GM13976 (cell line): ENCODE results near the gene SETD2.
"Not testable (repeated sequence)": the region's sequence is repeated elsewhere in the genome, so short reads cannot be mapped to it uniquely, and the experiment has no call there.

Experiments used
- DNase-seq: peaks from one replicate; pipeline ENCODE4 v3.0.0; 2012; ENCODE audit warnings: low spot score
- in situ Hi-C: fragments of 300-500 bp; cut with MboI; formaldehyde crosslinking; loops from one replicate; pipeline ENCODE4 v1.12.0; 2022; ENCODE audit warnings: low sequenced_read_pairs, mixed read lengths, inconsistent platforms; ENCODE audit not compliant: unreplicated experiment
- TF ChIP-seq, protein P1 (sequence below): IDR thresholded peaks from 2 replicates; pipeline ENCODE4 v1.5.1; 2012; ENCODE audit warnings: borderline replicate concordance, mild to moderate bottlenecking; ENCODE audit not compliant: insufficient read depth; ENCODE audit errors: extremely low read depth, missing control alignments, control extremely low read depth

The SETD2 gene

DNA sequence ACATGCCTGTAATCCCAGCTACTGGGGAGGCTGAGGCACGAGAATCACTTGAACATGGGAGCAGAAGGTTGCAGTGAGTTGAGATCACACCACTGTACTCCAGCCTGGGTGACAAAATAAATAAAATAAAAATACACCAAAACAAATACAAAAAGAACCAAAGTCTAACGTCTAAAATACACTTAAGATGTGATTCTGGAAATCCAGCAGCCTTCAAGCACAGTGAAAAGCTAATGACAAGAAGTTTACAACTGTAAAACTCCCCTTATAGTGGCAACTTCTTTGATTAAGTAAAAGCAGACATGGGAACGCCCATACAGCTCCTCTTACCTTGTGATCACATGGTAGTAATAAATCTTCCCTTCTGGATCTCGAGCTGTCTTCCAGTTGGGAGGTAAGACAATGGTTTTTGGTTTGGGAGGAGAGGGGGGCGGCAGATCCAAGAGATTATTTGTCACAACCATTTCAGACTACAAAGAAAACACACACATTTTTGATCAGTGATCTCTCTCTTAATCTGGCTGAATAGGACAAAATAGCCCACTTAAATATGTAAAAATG, 121.6 kb downstream of the SETD2 start:
- in situ Hi-C loops: no loop called here
- TF ChIP-seq, protein P1, sequence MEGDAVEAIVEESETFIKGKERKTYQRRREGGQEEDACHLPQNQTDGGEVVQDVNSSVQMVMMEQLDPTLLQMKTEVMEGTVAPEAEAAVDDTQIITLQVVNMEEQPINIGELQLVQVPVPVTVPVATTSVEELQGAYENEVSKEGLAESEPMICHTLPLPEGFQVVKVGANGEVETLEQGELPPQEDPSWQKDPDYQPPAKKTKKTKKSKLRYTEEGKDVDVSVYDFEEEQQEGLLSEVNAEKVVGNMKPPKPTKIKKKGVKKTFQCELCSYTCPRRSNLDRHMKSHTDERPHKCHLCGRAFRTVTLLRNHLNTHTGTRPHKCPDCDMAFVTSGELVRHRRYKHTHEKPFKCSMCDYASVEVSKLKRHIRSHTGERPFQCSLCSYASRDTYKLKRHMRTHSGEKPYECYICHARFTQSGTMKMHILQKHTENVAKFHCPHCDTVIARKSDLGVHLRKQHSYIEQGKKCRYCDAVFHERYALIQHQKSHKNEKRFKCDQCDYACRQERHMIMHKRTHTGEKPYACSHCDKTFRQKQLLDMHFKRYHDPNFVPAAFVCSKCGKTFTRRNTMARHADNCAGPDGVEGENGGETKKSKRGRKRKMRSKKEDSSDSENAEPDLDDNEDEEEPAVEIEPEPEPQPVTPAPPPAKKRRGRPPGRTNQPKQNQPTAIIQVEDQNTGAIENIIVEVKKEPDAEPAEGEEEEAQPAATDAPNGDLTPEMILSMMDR: no peak
- no peak for DNase-seq

DNA sequence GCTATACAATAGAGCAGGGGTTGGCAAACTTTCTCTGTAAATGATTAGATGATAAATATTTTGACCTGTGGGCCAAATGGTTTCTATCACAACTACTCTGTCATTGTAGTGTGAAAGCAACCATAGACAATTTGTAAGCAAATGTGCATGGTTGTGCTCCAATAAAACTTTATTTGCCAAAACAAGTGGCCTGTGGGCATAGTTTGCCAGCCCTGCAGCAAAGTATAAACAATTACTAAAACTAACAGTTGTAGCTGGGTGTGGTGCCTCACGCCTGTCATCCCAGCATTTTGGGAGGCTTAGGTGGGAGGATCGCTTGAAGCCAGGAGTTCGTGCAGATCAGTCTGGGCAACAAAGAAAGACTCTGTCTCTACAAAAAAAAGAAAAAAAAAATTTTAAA, 122.8 kb downstream of the SETD2 start:
- no peak for DNase-seq
- in situ Hi-C loops: no loop called here
- TF ChIP-seq, protein P1: no peak

DNA sequence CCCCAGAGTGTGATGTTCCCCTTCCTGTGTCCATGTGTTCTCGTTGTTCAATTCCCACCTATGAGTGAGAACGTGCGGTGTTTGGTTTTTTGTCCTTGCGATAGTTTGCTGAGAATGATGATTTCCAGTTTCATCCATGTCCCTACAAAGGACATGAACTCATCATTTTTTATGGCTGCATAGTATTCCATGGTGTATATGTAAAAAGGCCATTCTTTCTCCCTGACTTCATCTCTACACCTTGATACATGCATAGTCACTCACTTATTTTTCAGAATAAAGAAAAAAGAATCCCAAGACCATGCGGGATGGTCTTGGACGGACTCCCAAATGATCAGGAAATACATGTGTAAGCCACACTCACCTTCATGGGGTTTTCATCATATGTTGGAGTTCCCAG, 126.6 kb downstream of the SETD2 start:
- in situ Hi-C loops: not testable (repeated sequence)

DNA sequence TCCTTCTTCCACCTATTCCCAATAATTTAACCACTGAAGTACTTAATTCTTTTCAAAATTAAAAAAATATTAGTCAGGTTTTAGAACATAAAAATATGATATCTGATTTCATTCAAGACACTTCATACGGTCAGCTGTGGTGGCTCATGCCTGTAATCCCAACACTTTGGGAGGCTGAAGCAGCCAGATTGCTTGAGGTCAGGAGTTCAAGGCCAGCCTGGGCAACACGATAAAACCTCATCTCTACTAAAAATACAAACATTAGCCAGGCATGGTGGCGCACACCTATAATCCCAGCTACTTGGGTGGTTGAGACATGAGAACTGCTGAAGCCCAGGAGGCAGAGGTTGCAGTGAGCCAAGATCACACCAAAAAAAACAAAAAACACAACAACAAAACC, 127.8 kb downstream of the SETD2 start:
- TF ChIP-seq, protein P1: no peak
- no peak for DNase-seq
- in situ Hi-C loops: no loop called here

More for the DNA sequence above, 126.6 kb downstream of the SETD2 start:
- not testable (repeated sequence) for DNase-seq

DNA sequence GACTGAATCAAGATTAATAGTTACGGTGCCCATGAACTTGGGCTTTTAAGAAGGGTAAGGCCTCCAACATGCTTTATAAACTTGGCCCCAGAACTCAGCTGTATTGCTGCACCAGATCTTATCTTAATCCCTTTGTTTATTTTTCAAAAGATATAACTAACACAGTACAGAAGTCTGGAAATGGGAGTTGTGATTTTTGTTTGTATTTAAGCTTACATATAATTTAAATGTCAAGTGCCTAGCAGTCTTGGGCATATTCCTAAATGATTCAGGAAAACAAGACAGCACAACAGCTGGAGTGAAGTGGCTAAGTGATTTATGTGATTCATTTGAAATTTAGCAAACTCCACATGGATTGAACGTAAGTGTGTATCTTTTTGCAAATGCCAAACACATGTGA, 128.3 kb downstream of the SETD2 start:
- in situ Hi-C loops: no loop called here
- no peak for DNase-seq
- TF ChIP-seq, protein P1: no peak

DNA sequence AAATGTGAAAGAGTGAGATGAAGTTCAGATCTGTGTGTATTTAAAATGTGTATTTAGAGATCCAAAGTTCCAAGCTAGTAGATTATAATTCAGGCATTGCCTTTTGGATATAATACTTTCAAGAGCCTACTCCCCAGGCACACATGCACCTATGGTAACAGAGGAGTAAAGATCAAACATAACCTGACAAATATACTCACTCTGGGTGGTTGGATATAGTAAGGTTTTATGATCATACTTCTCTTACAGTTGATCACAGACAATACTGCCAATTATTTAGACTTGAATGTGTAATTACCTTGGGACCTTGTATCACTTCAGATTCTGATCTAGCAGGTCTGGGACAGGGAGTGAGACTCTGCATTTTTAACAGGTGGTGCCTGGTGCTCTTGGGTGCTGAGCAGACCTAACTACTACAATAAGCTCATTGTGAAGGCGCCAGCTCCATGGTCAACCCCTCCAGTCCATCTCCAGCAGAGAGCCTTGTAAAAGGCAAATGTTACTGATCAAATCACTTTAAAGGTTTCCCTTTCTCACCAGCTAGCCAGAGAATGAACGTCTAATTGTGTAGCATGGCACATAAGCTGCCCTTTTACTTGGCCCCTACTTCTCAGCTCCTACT, 128.9 kb downstream of the SETD2 start:
- TF ChIP-seq, protein P1: no peak
- no peak for DNase-seq
- in situ Hi-C loops: no loop called here

DNA sequence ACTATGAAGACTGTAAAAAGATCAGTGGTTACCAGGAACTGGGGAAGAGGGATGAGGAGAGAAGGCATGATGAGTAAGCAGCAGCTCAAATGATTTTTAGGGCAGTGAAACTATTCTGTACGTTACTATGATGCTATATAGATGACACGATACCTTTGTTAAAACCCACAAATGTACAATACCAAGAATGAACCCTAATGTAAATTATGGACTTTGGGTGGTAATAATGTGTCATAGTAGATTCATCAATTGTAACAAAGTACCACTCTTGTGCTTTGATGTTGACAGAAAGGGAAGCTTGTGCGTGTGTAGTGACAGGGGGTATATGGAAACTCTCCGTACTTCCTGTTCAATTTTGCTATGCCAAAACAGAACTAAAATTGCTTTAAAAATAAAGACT, 132.9 kb downstream of the SETD2 start:
- in situ Hi-C loops, DNase-seq: not testable (repeated sequence)

DNA sequence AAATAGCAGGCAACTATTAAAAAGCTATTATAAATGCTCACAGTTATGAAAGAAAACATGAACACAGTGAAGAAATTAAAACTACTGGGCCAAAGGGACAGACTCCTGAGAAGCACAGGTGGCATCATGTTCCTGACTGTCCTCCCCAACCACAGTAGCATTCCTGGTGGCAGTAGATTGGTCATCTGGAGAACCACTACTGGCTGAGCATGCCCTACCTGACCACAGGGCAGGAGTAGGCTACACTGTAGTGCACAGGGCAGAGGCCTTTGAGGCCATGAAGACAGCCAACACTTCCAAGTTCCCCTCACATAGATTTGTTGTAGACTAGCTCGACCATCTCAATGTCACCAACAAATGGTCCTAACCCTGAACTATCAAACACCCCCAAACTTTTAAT, 135.2 kb downstream of the SETD2 start:
- TF ChIP-seq, protein P1: no peak
- no peak for DNase-seq
- in situ Hi-C loops: no loop called here
